Liver (tissue), 3 donors: ENCODE measurements around the gene PAIP1.

Experiments used
- CTCF ChIP-seq: fragments of 150-350 bp; IDR thresholded peaks from 2 replicates; pipeline ENCODE4 v1.5.1; 2017; ENCODE audit warnings: improper control_type of control experiment, low read depth, low read length; ENCODE audit not compliant: missing input control
- NR2F2 ChIP-seq: IDR thresholded peaks from 2 replicates; pipeline ENCODE4 v1.6.1; 2016; ENCODE audit warnings: antibody characterized with exemption
- donor health status: healthy.
- donor health status: healthy.

- TF ChIP-seq NR2F2, result no peak
- no peak for TF ChIP-seq CTCF
These were observed 70.5 kb downstream of the PAIP1 start for GRCh38 chr5:43486353-43486752.
